Aorta (tissue), 5 donors: ENCODE results near the gene ZNF664. TPM values are rescaled to one million over a fixed set of nuclear protein-coding genes. Genes with fewer than 3 reads are reported as not detected.

Experiments used
- ATAC-seq: fragments of 200-7000 bp; cut with Tn5 transposase; one replicate; pipeline ENCODE4 v1.9.1; 2022; ENCODE audit warnings: moderate library complexity; ENCODE audit not compliant: low FRiP score
- DNase-seq, 2 donors: peaks; one replicate each; pipeline ENCODE4 v3.0.0-alpha.2; 2020
- H3K27ac ChIP-seq, 2 donors: one replicate each; pipeline ENCODE4 v1.5.1; 2013; ENCODE audit warnings: low read length in 2 of 2, mild to moderate bottlenecking in 2 of 2, moderate library complexity in 2 of 2, control low read depth in 1 of 2, inconsistent platforms in 1 of 2, low read depth in 1 of 2
- H3K27me3 ChIP-seq, 2 donors: one replicate each; pipeline ENCODE4 v1.6.1; 2013; ENCODE audit warnings: control low read depth in 1 of 2, low read length in 1 of 2, mild to moderate bottlenecking in 1 of 2, moderate library complexity in 1 of 2; ENCODE audit not compliant: insufficient read depth in 2 of 2, control insufficient read depth in 1 of 2
- H3K36me3 ChIP-seq, 2 donors: one replicate each; pipeline ENCODE4 v1.6.1; 2013; ENCODE audit warnings: control low read depth in 1 of 2, low read length in 1 of 2, mild to moderate bottlenecking in 1 of 2; ENCODE audit not compliant: insufficient read depth in 2 of 2, control insufficient read depth in 1 of 2
- H3K4me1 ChIP-seq, 2 donors: one replicate each; pipeline ENCODE4 v1.6.1; 2013; ENCODE audit warnings: low read length in 2 of 2, control low read depth in 1 of 2, mild to moderate bottlenecking in 1 of 2, moderate library complexity in 1 of 2; ENCODE audit not compliant: insufficient read depth in 2 of 2, control insufficient read depth in 1 of 2
- H3K4me3 ChIP-seq, 2 donors: one replicate each; pipeline ENCODE4 v1.5.1; 2013; ENCODE audit warnings: low read length in 2 of 2, control low read depth in 1 of 2, mild to moderate bottlenecking in 1 of 2
- H3K9me3 ChIP-seq: one replicate; pipeline ENCODE4 v1.6.1; 2013; ENCODE audit warnings: mild to moderate bottlenecking, low read length; ENCODE audit not compliant: control insufficient read depth
- WGBS, 2 donors: extraction: QIAGEN DNeasy Blood & Tissue Kit; methylation state at CpG; one replicate each; pipeline ENCODE4 v1.1.7; 2013; 5-methylcytosine and 5-hydroxymethylcytosine counted together
- intact Hi-C, 2 donors: fragments of 100-400 bp; cut with DNase I; formaldehyde crosslinking; loops; one replicate each; pipeline versions ENCODE4 v1.14.2 to v1.15.0; 2022
- polyA plus RNA-seq, 2 donors: library from polyadenylated mRNA; stranded (reverse); fragments of 200-250 nt; gene quantifications; one replicate each; pipeline ENCODE4 v1.2.3, GENCODE V29; 2013
- total RNA-seq, 2 donors: library from RNA; stranded (reverse); fragmentation: NEBNext Ultra II Directional; extraction: Animal tissue kit (Norgen Biotek cat#: 25700); gene quantifications; one replicate each; pipeline ENCODE4 v1.2.1, GENCODE V29; 2021
- donor health status: healthy with polysubstance abuse.
- donor health status: Bipolar disorder and iron deficiency.
- donor health status: DM: no; HTN: no; CAD: no.
- donor health status: DM: no; HTN: no; CAD: no.
- donor health status: DM: yes; HTN: yes; CAD: no.

Gene ZNF664
- total and polyA plus RNA-seq, 4 donors: 36.1 to 68.2 (median 58.5) TPM

- H3K27me3 ChIP-seq: no peaks in the 10 kb centered on the region
- intact Hi-C loops: no loop called here
- ATAC-seq: no peak
- no peak for DNase-seq
- 87 to 92% methylated on average over 3 of the region's 3 CpGs for WGBS, 2 donors
- no peak overlapping the region for H3K4me3 ChIP-seq
- no peaks in the 10 kb centered on the region for H3K9me3 ChIP-seq
- no peaks in the 10 kb centered on the region for H3K36me3 ChIP-seq
- H3K27ac ChIP-seq: no peak overlapping the region
- peaks cover 0 to 3% of the 10 kb centered on the region in 2 donors for H3K4me1 ChIP-seq
Observed at GRCh38 chr12:124022161-124022560, 49.1 kb downstream of the ZNF664 start.

GRCh38 chr12:124024263-124024678 is 51.3 kb downstream of the ZNF664 start:
- H3K4me1 ChIP-seq: peaks cover 0 to 4% of the 10 kb centered on the region in 2 donors
- peak overlapping the region in 1 of 2 donors; percentile 8 for H3K27ac ChIP-seq
- H3K36me3 ChIP-seq: no peaks in the 10 kb centered on the region
- WGBS, 2 donors: 53 to 55% methylated on average over 8 of the region's 8 CpGs
- H3K4me3 ChIP-seq: no peak overlapping the region
- no peaks in the 10 kb centered on the region for H3K27me3 ChIP-seq
- ATAC-seq (no peak), DNase-seq (no peak)
- H3K9me3 ChIP-seq: no peaks in the 10 kb centered on the region
- intact Hi-C loops: no loop called here

DNA sequence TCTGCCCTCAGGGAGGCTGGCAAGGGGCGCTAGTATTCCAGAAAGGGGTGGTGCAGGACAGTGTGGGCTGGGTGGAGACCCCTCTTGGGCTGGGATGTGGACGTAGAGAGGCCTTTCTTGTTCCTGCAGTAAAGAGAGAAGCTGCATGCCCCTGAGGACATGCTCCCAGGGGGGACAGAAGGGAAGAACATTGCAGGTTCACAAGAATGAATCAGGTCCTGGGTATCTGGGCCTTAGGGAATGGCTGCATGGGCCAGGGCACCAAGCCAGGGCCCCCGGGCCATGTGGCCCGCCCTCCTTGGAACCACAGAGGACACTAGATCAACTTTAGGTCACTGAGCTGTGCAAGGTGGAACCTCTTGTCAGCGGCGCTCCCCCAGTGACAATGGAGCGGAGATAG is 51.8 kb downstream of the ZNF664 start:
- Histone ChIP-seq H3K9me3 (no peaks in the 10 kb centered on the region), H3K27me3 (no peaks in the 10 kb centered on the region), H3K36me3 (no peaks in the 10 kb centered on the region), H3K27ac (no peak overlapping the region), H3K4me3 (no peak overlapping the region), H3K4me1 (peaks cover 0 to 4% of the 10 kb centered on the region in 2 donors)
- intact Hi-C loops: no loop called here
- DNase-seq: no peak
- WGBS, 2 donors: 43 to 45% methylated on average over 7 of the region's 7 CpGs
- ATAC-seq: no peak

- WGBS, 2 donors: 88 to 90% methylated on average over 8 of the region's 8 CpGs
- Histone ChIP-seq H3K4me3 (no peak overlapping the region), H3K36me3 (no peaks in the 10 kb centered on the region), H3K9me3 (no peaks in the 10 kb centered on the region), H3K4me1 (peaks cover 0 to 4% of the 10 kb centered on the region in 2 donors), H3K27me3 (no peaks in the 10 kb centered on the region), H3K27ac (no peak overlapping the region)
- no peak for ATAC-seq
- intact Hi-C loops: no loop called here
- no peak for DNase-seq
Observed at GRCh38 chr12:124025661-124026060, 52.6 kb downstream of the ZNF664 start.

- intact Hi-C loops: no loop called here
- H3K4me1 ChIP-seq: peaks cover 0 to 4% of the 10 kb centered on the region in 2 donors
- no peak overlapping the region for H3K4me3 ChIP-seq
- WGBS, 2 donors: 38 to 41% methylated on average over 14 of the region's 14 CpGs
- H3K9me3 ChIP-seq: no peaks in the 10 kb centered on the region
- ATAC-seq: peak; percentile 47
- H3K36me3 ChIP-seq: no peaks in the 10 kb centered on the region
- H3K27ac ChIP-seq: no peak overlapping the region
- no peak for DNase-seq
- no peaks in the 10 kb centered on the region for H3K27me3 ChIP-seq
Observed at GRCh38 chr12:124026755-124027745, 54.0 kb downstream of the ZNF664 start.

DNA sequence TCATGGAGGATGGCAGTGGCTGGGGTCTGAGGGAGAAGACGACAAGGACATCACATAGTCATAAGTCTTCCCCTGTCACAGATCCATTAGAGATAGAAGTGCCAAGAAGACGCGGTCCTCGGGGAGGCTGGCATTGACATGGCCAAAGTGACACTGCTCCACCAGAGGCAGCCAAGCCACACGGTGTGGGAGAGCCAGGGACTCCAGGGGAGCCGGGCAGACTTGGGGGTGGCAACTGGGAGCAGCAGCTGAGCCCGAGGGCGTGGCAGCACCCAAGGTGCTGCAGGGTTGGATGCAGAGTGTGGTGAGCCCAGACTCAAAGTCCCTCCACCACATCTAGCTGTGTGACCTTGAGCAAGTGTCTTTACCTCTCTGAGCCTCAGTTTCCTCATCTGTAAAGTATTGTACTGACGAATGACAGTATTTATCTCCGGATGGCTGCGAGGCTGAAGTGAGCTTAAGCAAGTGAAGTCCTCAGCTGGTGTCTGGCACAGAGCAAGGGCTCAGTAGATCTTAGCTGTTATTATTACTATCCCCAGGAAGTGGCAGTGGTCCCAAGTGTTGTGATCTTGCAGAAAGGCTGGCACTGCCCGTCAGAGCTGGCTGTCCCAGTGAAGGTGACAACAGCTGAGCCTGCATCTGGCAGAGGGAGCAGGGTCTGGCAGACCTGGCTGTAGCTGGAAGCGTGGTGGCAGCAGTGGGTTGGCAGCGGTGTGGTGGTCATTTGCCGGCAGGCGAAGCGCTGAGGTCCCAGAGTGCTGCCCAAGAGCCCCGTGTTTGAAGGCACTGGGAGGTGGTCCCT is 54.9 kb downstream of the ZNF664 start:
- Histone ChIP-seq H3K36me3 (no peaks in the 10 kb centered on the region), H3K4me3 (no peak overlapping the region), H3K27me3 (no peaks in the 10 kb centered on the region), H3K4me1 (peaks cover 0 to 4% of the 10 kb centered on the region in 2 donors), H3K9me3 (no peaks in the 10 kb centered on the region), H3K27ac (no peak overlapping the region)
- intact Hi-C loops: no loop called here
- WGBS, 2 donors: 29% methylated on average over 18 of the region's 18 CpGs
- ATAC-seq (no peak), DNase-seq (no peak)

- no peak overlapping the region for H3K4me3 ChIP-seq
- DNase-seq: no peak
- peaks cover 0 to 4% of the 10 kb centered on the region in 2 donors for H3K4me1 ChIP-seq
- no peaks in the 10 kb centered on the region for H3K36me3 ChIP-seq
- intact Hi-C loops: no loop called here
- no peaks in the 10 kb centered on the region for H3K27me3 ChIP-seq
- no peak overlapping the region for H3K27ac ChIP-seq
- no peak for ATAC-seq
- no peaks in the 10 kb centered on the region for H3K9me3 ChIP-seq
- WGBS, 2 donors: 28 to 31% methylated on average over 5 of the region's 5 CpGs
Observed at GRCh38 chr12:124028555-124028925, 55.5 kb downstream of the ZNF664 start.

- DNase-seq (no peak), ATAC-seq (no peak)
- Histone ChIP-seq H3K36me3 (no peaks in the 10 kb centered on the region), H3K27ac (no peak overlapping the region), H3K4me1 (peaks cover 0 to 2% of the 10 kb centered on the region in 2 donors), H3K27me3 (no peaks in the 10 kb centered on the region), H3K4me3 (no peak overlapping the region), H3K9me3 (no peaks in the 10 kb centered on the region)
- intact Hi-C loops: loop anchor here in 1 of 2 donors (10.0 kb wide), 1 partner anchor 875 kb away; no protein-coding TSS in a partner anchor
- WGBS, 2 donors: 82 to 84% methylated on average over 12 of the region's 12 CpGs
Observed at GRCh38 chr12:124030008-124030407, 57.0 kb downstream of the ZNF664 start.
